ENCODE results near the gene RNF4.
"Not testable (repeated sequence)": the region's sequence is repeated elsewhere in the genome, so short reads cannot be mapped to it uniquely, and the experiment has no call there.

The RNF4 gene

GRCh38 chr4:2512396-2513135 lies 43.7 kb downstream of the RNF4 start:
- DNase-seq (ENCODE audit: low read depth in 1 of 2, low spot score in 1 of 2) = no peak
- H3K27me3 ChIP-seq (ENCODE audit: insufficient read depth, poor library complexity, severe bottlenecking) = no peaks in the 10 kb centered on the region
- no peak overlapping the region for H3K27ac ChIP-seq (replicated peaks)
- no peak for TF ChIP-seq GABPA (IDR thresholded peaks at IDR 0.05; ENCODE audit: low read depth)
- TF ChIP-seq POLR2AphosphoS5 (IDR thresholded peaks at IDR 0.05; ENCODE audit: low read depth) = no peak
- TF ChIP-seq REST (IDR thresholded peaks at IDR 0.05; ENCODE audit: insufficient replicate concordance, low read depth) = no peak
- no peak for TF ChIP-seq SPI1 (IDR thresholded peaks at IDR 0.05; ENCODE audit: borderline replicate concordance, low read depth)
- no peak for TF ChIP-seq CTCF (IDR thresholded peaks at IDR 0.05; ENCODE audit: insufficient read depth, low read length)
- no peak overlapping the region for H3K4me3 ChIP-seq (replicated peaks; ENCODE audit: insufficient read depth, low read length)

GRCh38 chr4:2514193-2514592 lies 45.3 kb downstream of the RNF4 start:
- DNase-seq (ENCODE audit: low read depth in 1 of 2, low spot score in 1 of 2) = not testable (repeated sequence)

GRCh38 chr4:2514944-2515343 lies 46.0 kb downstream of the RNF4 start:
- DNase-seq (ENCODE audit: low read depth in 1 of 2, low spot score in 1 of 2); H3K27ac ChIP-seq (replicated peaks); H3K27me3 ChIP-seq (ENCODE audit: insufficient read depth, poor library complexity, severe bottlenecking); H3K4me3 ChIP-seq (replicated peaks; ENCODE audit: insufficient read depth, low read length): not testable (repeated sequence)

More at GRCh38 chr4:2514193-2514592, 45.3 kb downstream of the RNF4 start:
- not testable (repeated sequence) for H3K27me3 ChIP-seq (ENCODE audit: insufficient read depth, poor library complexity, severe bottlenecking); H3K27ac ChIP-seq (replicated peaks); H3K4me3 ChIP-seq (replicated peaks; ENCODE audit: insufficient read depth, low read length)

- Histone ChIP-seq H3K27ac (replicated peaks) (no peak overlapping the region), H3K4me3 (replicated peaks; ENCODE audit: insufficient read depth, low read length) (no peak overlapping the region), H3K27me3 (ENCODE audit: insufficient read depth, poor library complexity, severe bottlenecking) (no peaks in the 10 kb centered on the region)
- DNase-seq (ENCODE audit: low read depth in 1 of 2, low spot score in 1 of 2) = no peak
- TF ChIP-seq REST (IDR thresholded peaks at IDR 0.05; ENCODE audit: insufficient replicate concordance, low read depth) = no peak
Measured at GRCh38 chr4:2515830-2516550, 47.1 kb downstream of the RNF4 start.

GRCh38 chr4:2516635-2517034 lies 47.7 kb downstream of the RNF4 start:
- no peak overlapping the region for H3K27ac ChIP-seq (replicated peaks)
- no peaks in the 10 kb centered on the region for H3K27me3 ChIP-seq (ENCODE audit: insufficient read depth, poor library complexity, severe bottlenecking)
- TF ChIP-seq SPI1 (IDR thresholded peaks at IDR 0.05; ENCODE audit: borderline replicate concordance, low read depth) = no peak
- no peak for TF ChIP-seq POLR2AphosphoS5 (IDR thresholded peaks at IDR 0.05; ENCODE audit: low read depth)
- DNase-seq (ENCODE audit: low read depth in 1 of 2, low spot score in 1 of 2) = no peak
- no peak overlapping the region for H3K4me3 ChIP-seq (replicated peaks; ENCODE audit: insufficient read depth, low read length)

- no peak for TF ChIP-seq POLR2AphosphoS5 (IDR thresholded peaks at IDR 0.05; ENCODE audit: low read depth)
- no peak for TF ChIP-seq CTCF (IDR thresholded peaks at IDR 0.05; ENCODE audit: insufficient read depth, low read length)
- TF ChIP-seq GABPA (IDR thresholded peaks at IDR 0.05; ENCODE audit: low read depth) = no peak
- TF ChIP-seq SPI1 (IDR thresholded peaks at IDR 0.05; ENCODE audit: borderline replicate concordance, low read depth) = no peak
- no peak for TF ChIP-seq REST (IDR thresholded peaks at IDR 0.05; ENCODE audit: insufficient replicate concordance, low read depth)
- no peak for DNase-seq (ENCODE audit: low read depth in 1 of 2, low spot score in 1 of 2)
- Histone ChIP-seq H3K27me3 (ENCODE audit: insufficient read depth, poor library complexity, severe bottlenecking) (no peaks in the 10 kb centered on the region), H3K4me3 (replicated peaks; ENCODE audit: insufficient read depth, low read length) (no peak overlapping the region), H3K27ac (replicated peaks) (no peak overlapping the region)
Measured at GRCh38 chr4:2526559-2526958, 57.7 kb downstream of the RNF4 start.

Data from HL-60 (cell line).